Astrocyte (in vitro differentiated cells and primary cell): Measurements from ENCODE around the gene CD4. TPM values are rescaled to one million over a fixed set of nuclear protein-coding genes. Genes with fewer than 3 reads are reported as not detected.

ENCODE experiments used
- DNase-seq: peaks from one replicate; pipeline ENCODE4 v3.0.0-alpha.2; 2010; ENCODE audit warnings: low read depth
- FAIRE-seq: peaks from 2 replicates; lab custom pipeline; 2011; peaks lifted over from hg19 to GRCh38; lab: Jason Lieb, UNC
- H2AFZ ChIP-seq: 2 replicates; pipeline ENCODE4 v1.6.0; 2012; ENCODE audit warnings: low read depth, low read length, inconsistent platforms
- H3K27ac ChIP-seq: 2 replicates; pipeline ENCODE4 v1.5.1; 2011; ENCODE audit warnings: low read depth, low read length, inconsistent platforms
- H3K27me3 ChIP-seq: 2 replicates; pipeline ENCODE4 v1.6.0; 2011; ENCODE audit warnings: low read length, inconsistent platforms; ENCODE audit not compliant: insufficient read depth
- H3K36me3 ChIP-seq: 2 replicates; pipeline ENCODE4 v1.5.1; 2011; ENCODE audit warnings: low read length, inconsistent platforms; ENCODE audit not compliant: insufficient read depth
- H3K4me1 ChIP-seq: 2 replicates; pipeline ENCODE4 v1.5.1; 2011; ENCODE audit warnings: low read length, inconsistent platforms; ENCODE audit not compliant: insufficient read depth
- H3K4me2 ChIP-seq: 2 replicates; pipeline ENCODE4 v1.6.0; 2012; ENCODE audit warnings: low read length, inconsistent platforms
- H3K4me3 ChIP-seq: 2 replicates; pipeline ENCODE4 v1.5.1; 2011; ENCODE audit warnings: low read depth, mild to moderate bottlenecking, low read length, inconsistent platforms; ENCODE audit not compliant: insufficient read depth
- H3K79me2 ChIP-seq: 2 replicates; pipeline ENCODE4 v1.6.0; 2012; ENCODE audit warnings: mild to moderate bottlenecking, low read length, inconsistent platforms; ENCODE audit not compliant: insufficient read depth
- H3K9ac ChIP-seq: 2 replicates; pipeline ENCODE4 v1.6.0; 2012; ENCODE audit warnings: mild to moderate bottlenecking, low read length, inconsistent platforms
- H3K9me3 ChIP-seq: 2 replicates; pipeline ENCODE4 v1.5.1; 2012; ENCODE audit warnings: low read depth, mild to moderate bottlenecking, low read length, inconsistent platforms; ENCODE audit not compliant: insufficient read depth
- H4K20me1 ChIP-seq: 2 replicates; pipeline ENCODE4 v1.6.0; 2012; ENCODE audit warnings: low read length, inconsistent platforms; ENCODE audit not compliant: insufficient read depth
- H3K27ac Mint-ChIP-seq: one replicate; pipeline ENCODE4 v1.8.0; 2021; ENCODE audit warnings: mild to moderate bottlenecking, mixed read lengths; ENCODE audit not compliant: unreplicated experiment
- H3K27me3 Mint-ChIP-seq: one replicate; pipeline ENCODE4 v1.8.0; 2021; ENCODE audit warnings: low read depth, mixed read lengths; ENCODE audit not compliant: unreplicated experiment
- H3K36me3 Mint-ChIP-seq: one replicate; pipeline ENCODE4 v1.8.0; 2021; ENCODE audit warnings: low read depth, mixed read lengths; ENCODE audit not compliant: unreplicated experiment
- H3K4me1 Mint-ChIP-seq: one replicate; pipeline ENCODE4 v1.8.0; 2021; ENCODE audit warnings: low read depth, mixed read lengths; ENCODE audit not compliant: unreplicated experiment
- H3K4me3 Mint-ChIP-seq: one replicate; pipeline ENCODE4 v1.8.0; 2021; ENCODE audit warnings: mild to moderate bottlenecking, moderate library complexity, mixed read lengths; ENCODE audit not compliant: unreplicated experiment
- H3K9me3 Mint-ChIP-seq: one replicate; pipeline ENCODE4 v1.8.0; 2021; ENCODE audit warnings: mild to moderate bottlenecking, mixed read lengths; ENCODE audit not compliant: unreplicated experiment
- EZH2 ChIP-seq: IDR thresholded peaks from 2 replicates; pipeline ENCODE4 v1.6.1; 2012; ENCODE audit warnings: mild to moderate bottlenecking, low read length, inconsistent platforms; ENCODE audit not compliant: insufficient read depth
- total RNA-seq: library from RNA; stranded (reverse); gene quantifications from 2 replicates; pipeline ENCODE4 v1.2.1, GENCODE V29; 2021
- TF ChIP-seq, protein P1 (sequence below): IDR thresholded peaks from 2 replicates; pipeline ENCODE4 v1.5.1; 2011; ENCODE audit warnings: low read depth, mild to moderate bottlenecking, inconsistent platforms, low read length, moderate library complexity; ENCODE audit not compliant: insufficient read depth

The CD4 gene
- total RNA-seq, 1 donor from 2014 or later = 0.54 TPM

DNA sequence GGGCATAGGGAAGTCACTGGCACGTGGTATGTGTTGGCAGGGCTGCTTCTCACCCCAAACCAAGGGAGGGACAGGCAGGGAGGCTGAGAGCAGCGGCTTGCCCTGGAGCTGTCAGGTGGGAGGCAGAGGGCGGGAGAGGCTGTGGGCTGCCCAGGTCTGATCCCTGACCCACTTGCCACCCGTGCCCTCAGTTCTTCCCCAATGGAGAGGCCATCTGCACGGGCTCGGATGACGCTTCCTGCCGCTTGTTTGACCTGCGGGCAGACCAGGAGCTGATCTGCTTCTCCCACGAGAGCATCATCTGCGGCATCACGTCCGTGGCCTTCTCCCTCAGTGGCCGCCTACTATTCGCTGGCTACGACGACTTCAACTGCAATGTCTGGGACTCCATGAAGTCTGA is 56.1 kb downstream of the CD4 start:
- H3K9ac ChIP-seq = no peak overlapping the region
- H3K4me1 ChIP-seq = peaks cover 2% of the 10 kb centered on the region
- H3K27ac ChIP-seq = no peak overlapping the region
- H3K27ac Mint-ChIP-seq = no peak overlapping the region
- H3K9me3 ChIP-seq = no peaks in the 10 kb centered on the region
- peaks cover 13% of the 10 kb centered on the region for H3K36me3 Mint-ChIP-seq
- H3K36me3 ChIP-seq = peaks cover 36% of the 10 kb centered on the region
- H3K4me1 Mint-ChIP-seq = no peaks in the 10 kb centered on the region
- no peak overlapping the region for H2AFZ ChIP-seq
- TF ChIP-seq, protein P1, sequence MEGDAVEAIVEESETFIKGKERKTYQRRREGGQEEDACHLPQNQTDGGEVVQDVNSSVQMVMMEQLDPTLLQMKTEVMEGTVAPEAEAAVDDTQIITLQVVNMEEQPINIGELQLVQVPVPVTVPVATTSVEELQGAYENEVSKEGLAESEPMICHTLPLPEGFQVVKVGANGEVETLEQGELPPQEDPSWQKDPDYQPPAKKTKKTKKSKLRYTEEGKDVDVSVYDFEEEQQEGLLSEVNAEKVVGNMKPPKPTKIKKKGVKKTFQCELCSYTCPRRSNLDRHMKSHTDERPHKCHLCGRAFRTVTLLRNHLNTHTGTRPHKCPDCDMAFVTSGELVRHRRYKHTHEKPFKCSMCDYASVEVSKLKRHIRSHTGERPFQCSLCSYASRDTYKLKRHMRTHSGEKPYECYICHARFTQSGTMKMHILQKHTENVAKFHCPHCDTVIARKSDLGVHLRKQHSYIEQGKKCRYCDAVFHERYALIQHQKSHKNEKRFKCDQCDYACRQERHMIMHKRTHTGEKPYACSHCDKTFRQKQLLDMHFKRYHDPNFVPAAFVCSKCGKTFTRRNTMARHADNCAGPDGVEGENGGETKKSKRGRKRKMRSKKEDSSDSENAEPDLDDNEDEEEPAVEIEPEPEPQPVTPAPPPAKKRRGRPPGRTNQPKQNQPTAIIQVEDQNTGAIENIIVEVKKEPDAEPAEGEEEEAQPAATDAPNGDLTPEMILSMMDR = no peak
- TF ChIP-seq EZH2 = no peak
- H3K9me3 Mint-ChIP-seq = no peaks in the 10 kb centered on the region
- no peak for DNase-seq
- peaks cover 33% of the 10 kb centered on the region for H4K20me1 ChIP-seq
- no peaks in the 10 kb centered on the region for H3K27me3 Mint-ChIP-seq
- no peak for FAIRE-seq
- no peaks in the 10 kb centered on the region for H3K27me3 ChIP-seq
- no peak overlapping the region for H3K4me3 Mint-ChIP-seq
- H3K4me3 ChIP-seq = no peak overlapping the region
- H3K79me2 ChIP-seq = peaks cover 34% of the 10 kb centered on the region
- H3K4me2 ChIP-seq = no peak overlapping the region

DNA sequence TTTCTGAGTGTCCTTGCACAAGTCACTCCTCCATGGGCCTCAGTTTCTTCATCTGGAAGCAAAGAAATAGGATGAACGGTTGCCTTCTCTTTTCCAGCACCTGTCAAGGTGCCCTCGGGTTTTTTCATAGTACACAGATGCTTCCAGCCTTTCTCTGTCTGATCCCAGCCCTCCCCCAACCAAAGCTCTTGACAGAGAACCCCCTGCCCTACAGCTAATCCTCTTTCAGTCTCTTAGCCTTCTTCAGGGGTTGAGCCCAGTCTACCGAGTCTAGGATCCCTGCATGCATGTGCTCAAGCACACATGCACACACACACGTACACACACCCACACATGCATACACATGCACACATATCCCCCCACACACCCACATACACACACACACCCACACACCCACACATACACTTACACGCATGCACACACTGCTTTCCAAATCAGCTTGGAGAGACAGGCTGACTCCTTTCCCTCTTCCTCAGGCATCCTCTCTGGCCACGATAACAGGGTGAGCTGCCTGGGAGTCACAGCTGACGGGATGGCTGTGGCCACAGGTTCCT is 57.1 kb downstream of the CD4 start:
- peaks cover 1% of the 10 kb centered on the region for H3K4me1 Mint-ChIP-seq
- no peak overlapping the region for H3K4me2 ChIP-seq
- TF ChIP-seq EZH2 = no peak
- TF ChIP-seq, protein P1 = no peak
- H3K9me3 Mint-ChIP-seq = no peaks in the 10 kb centered on the region
- H2AFZ ChIP-seq = no peak overlapping the region
- no peak for FAIRE-seq
- H3K79me2 ChIP-seq = peaks cover 40% of the 10 kb centered on the region
- H3K27ac ChIP-seq = no peak overlapping the region
- H3K36me3 Mint-ChIP-seq = peaks cover 13% of the 10 kb centered on the region
- peaks cover 38% of the 10 kb centered on the region for H4K20me1 ChIP-seq
- H3K4me1 ChIP-seq = peaks cover 8% of the 10 kb centered on the region
- H3K9me3 ChIP-seq = no peaks in the 10 kb centered on the region
- no peak overlapping the region for H3K27ac Mint-ChIP-seq
- H3K27me3 Mint-ChIP-seq = no peaks in the 10 kb centered on the region
- H3K27me3 ChIP-seq = no peaks in the 10 kb centered on the region
- no peak for DNase-seq
- peaks cover 36% of the 10 kb centered on the region for H3K36me3 ChIP-seq
- H3K9ac ChIP-seq = no peak overlapping the region
- H3K4me3 ChIP-seq = no peak overlapping the region
- no peak overlapping the region for H3K4me3 Mint-ChIP-seq

DNA sequence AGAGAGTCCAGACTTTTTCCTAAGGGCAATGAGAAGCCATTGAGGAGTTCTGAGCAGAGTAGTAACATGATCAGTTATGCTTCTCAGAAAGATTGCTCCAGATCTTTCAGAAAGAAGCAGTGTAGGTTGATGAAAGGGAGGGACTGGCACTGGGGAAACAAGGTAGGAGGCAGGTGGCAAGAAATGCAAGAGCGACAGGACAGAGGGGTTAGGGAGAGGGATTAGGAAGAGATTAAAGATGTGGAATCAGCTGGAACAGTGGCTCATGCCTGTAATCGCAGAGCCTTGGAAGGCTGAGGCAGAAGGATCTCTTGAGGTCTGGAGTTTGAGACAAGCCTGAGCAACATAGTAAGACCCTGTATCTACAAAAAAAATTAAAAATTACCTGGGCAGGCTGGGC is 58.3 kb downstream of the CD4 start:
- Histone ChIP-seq H3K27ac (no peak overlapping the region), H3K4me1 (peaks cover 8% of the 10 kb centered on the region), H3K4me2 (no peak overlapping the region), H3K4me3 (no peak overlapping the region), H3K27me3 (no peaks in the 10 kb centered on the region), H3K9me3 (no peaks in the 10 kb centered on the region), H4K20me1 (peaks cover 36% of the 10 kb centered on the region), H3K9ac (no peak overlapping the region), H3K79me2 (peaks cover 40% of the 10 kb centered on the region), H2AFZ (no peak overlapping the region), H3K36me3 (peaks cover 31% of the 10 kb centered on the region)
- peaks cover 1% of the 10 kb centered on the region for H3K4me1 Mint-ChIP-seq
- DNase-seq (no peak), FAIRE-seq (no peak)
- no peak for TF ChIP-seq EZH2
- TF ChIP-seq, protein P1 = no peak
- H3K27ac Mint-ChIP-seq = no peak overlapping the region
- H3K36me3 Mint-ChIP-seq = peaks cover 13% of the 10 kb centered on the region
- no peaks in the 10 kb centered on the region for H3K27me3 Mint-ChIP-seq
- H3K4me3 Mint-ChIP-seq = no peak overlapping the region
- no peaks in the 10 kb centered on the region for H3K9me3 Mint-ChIP-seq
